Cardiac fibroblast (primary cell): ENCODE data around the gene OR4N5.

ENCODE experiments used
- DNase-seq, 2 donors: peaks; one replicate each; pipeline versions ENCODE4 v3.0.0 to v3.0.0-alpha.2; 2010; ENCODE audit warnings: low read depth in 2 of 2
- H3K4me3 ChIP-seq, 2 donors: replicated peaks in 1 of 2; 1 replicate in 1 of 2; 2 replicates in 1 of 2; pipeline ENCODE4 v1.5.1; 2011; ENCODE audit warnings: low read depth in 2 of 2, low read length in 2 of 2, mild to moderate bottlenecking in 2 of 2, moderate library complexity in 1 of 2
- CTCF ChIP-seq: IDR thresholded peaks from one replicate; pipeline ENCODE4 v1.5.1; 2011; ENCODE audit warnings: low read depth, mild to moderate bottlenecking, low read length, inconsistent platforms

The OR4N5 gene

GRCh38 chr14:20177433-20177974 lies 38.9 kb downstream of the OR4N5 start:
- no peak overlapping the region for H3K4me3 ChIP-seq
- TF ChIP-seq CTCF, result no peak
- no peak for DNase-seq

GRCh38 chr14:20179218-20179617 lies 40.6 kb downstream of the OR4N5 start:
- DNase-seq, result no peak
- no peak for TF ChIP-seq CTCF

GRCh38 chr14:20179880-20180279 lies 41.3 kb downstream of the OR4N5 start:
- no peak for TF ChIP-seq CTCF
- DNase-seq, result no peak
- H3K4me3 ChIP-seq, result no peak overlapping the region

More at GRCh38 chr14:20179218-20179617, 40.6 kb downstream of the OR4N5 start:
- H3K4me3 ChIP-seq, result no peak overlapping the region

GRCh38 chr14:20180486-20180885 lies 41.9 kb downstream of the OR4N5 start:
- TF ChIP-seq CTCF, result no peak
- no peak for DNase-seq
- H3K4me3 ChIP-seq, result no peak overlapping the region

- TF ChIP-seq CTCF, result no peak
- DNase-seq, result no peak
- H3K4me3 ChIP-seq, result no peak overlapping the region
Measured at GRCh38 chr14:20184181-20184580, 45.6 kb downstream of the OR4N5 start.

- DNase-seq, result no peak
- TF ChIP-seq CTCF, result no peak
- no peak within 1 kb of the TSS for H3K4me3 ChIP-seq
Measured at GRCh38 chr14:20190596-20190995, 52.0 kb downstream of the OR4N5 start, which contains the start of gene OR11G2. Gene OR11G2 (plus strand): TSS chr14:20190896. CDS start chr14:20197438, 6,542 bp downstream.

GRCh38 chr14:20191396-20191795 lies 52.8 kb downstream of the OR4N5 start:
- H3K4me3 ChIP-seq, result no peak overlapping the region
- TF ChIP-seq CTCF, result no peak
- DNase-seq, result no peak
